Measurements from ENCODE around the gene SMIM23. TPM values are rescaled to one million over a fixed set of nuclear protein-coding genes. Genes with fewer than 3 reads are reported as not detected.
"Not testable (repeated sequence)": the region's sequence is repeated elsewhere in the genome, so short reads cannot be mapped to it uniquely, and the experiment has no call there.

Gene SMIM23
- total RNA-seq, 1 donor from 2014 or later, result not detected

GRCh38 chr5:171757853-171758535, 27.6 kb upstream of the SMIM23 start:
- intact Hi-C loops (cut with micrococcal nuclease), result no loop called here
- DNase-seq (ENCODE audit: low spot score), result no peak
- Mint-ChIP-seq H3K27me3 (ENCODE audit: insufficient read depth) (peaks cover 2% of the 10 kb centered on the region), H3K4me3 (no peak overlapping the region), H3K36me3 (ENCODE audit: low read depth) (no peaks in the 10 kb centered on the region), H3K4me1 (ENCODE audit: low read depth) (no peaks in the 10 kb centered on the region), H3K9me3 (no peaks in the 10 kb centered on the region), H3K27ac (no peak overlapping the region)

GRCh38 chr5:171759777-171760176, 25.8 kb upstream of the SMIM23 start:
- Mint-ChIP-seq H3K4me1 (ENCODE audit: low read depth) (no peaks in the 10 kb centered on the region), H3K4me3 (no peak overlapping the region), H3K36me3 (ENCODE audit: low read depth) (no peaks in the 10 kb centered on the region), H3K27ac (no peak overlapping the region), H3K9me3 (no peaks in the 10 kb centered on the region), H3K27me3 (ENCODE audit: insufficient read depth) (peaks cover 2% of the 10 kb centered on the region)
- DNase-seq (ENCODE audit: low spot score), result no peak
- intact Hi-C loops (cut with micrococcal nuclease), result no loop called here

GRCh38 chr5:171762021-171762608, 23.5 kb upstream of the SMIM23 start:
- H3K36me3 Mint-ChIP-seq (ENCODE audit: low read depth), result no peaks in the 10 kb centered on the region
- H3K9me3 Mint-ChIP-seq, result peaks cover 4% of the 10 kb centered on the region
- intact Hi-C loops (cut with micrococcal nuclease), result no loop called here
- no peak overlapping the region for H3K27ac Mint-ChIP-seq
- H3K27me3 Mint-ChIP-seq (ENCODE audit: insufficient read depth), result peaks cover 2% of the 10 kb centered on the region
- H3K4me1 Mint-ChIP-seq (ENCODE audit: low read depth), result no peaks in the 10 kb centered on the region
- DNase-seq (ENCODE audit: low spot score), result no peak
- H3K4me3 Mint-ChIP-seq, result no peak overlapping the region

- peaks cover 2% of the 10 kb centered on the region for H3K27me3 Mint-ChIP-seq (ENCODE audit: insufficient read depth)
- H3K4me3 Mint-ChIP-seq, result no peak overlapping the region
- no peak overlapping the region for H3K27ac Mint-ChIP-seq
- H3K9me3 Mint-ChIP-seq, result peaks cover 10% of the 10 kb centered on the region
- intact Hi-C loops (cut with micrococcal nuclease), result no loop called here
- no peaks in the 10 kb centered on the region for H3K36me3 Mint-ChIP-seq (ENCODE audit: low read depth)
- no peak for DNase-seq (ENCODE audit: low spot score)
- H3K4me1 Mint-ChIP-seq (ENCODE audit: low read depth), result no peaks in the 10 kb centered on the region
These were observed 22.7 kb upstream of the SMIM23 start for GRCh38 chr5:171762903-171763302.

GRCh38 chr5:171764265-171764664, 21.4 kb upstream of the SMIM23 start:
- DNase-seq (ENCODE audit: low spot score), result no peak
- peaks cover 10% of the 10 kb centered on the region for H3K9me3 Mint-ChIP-seq
- H3K4me1 Mint-ChIP-seq (ENCODE audit: low read depth), result no peaks in the 10 kb centered on the region
- no peak overlapping the region for H3K4me3 Mint-ChIP-seq
- peaks cover 2% of the 10 kb centered on the region for H3K27me3 Mint-ChIP-seq (ENCODE audit: insufficient read depth)
- intact Hi-C loops (cut with micrococcal nuclease), result no loop called here
- no peaks in the 10 kb centered on the region for H3K36me3 Mint-ChIP-seq (ENCODE audit: low read depth)
- no peak overlapping the region for H3K27ac Mint-ChIP-seq

GRCh38 chr5:171766875-171767274, 18.7 kb upstream of the SMIM23 start:
- H3K36me3 Mint-ChIP-seq (ENCODE audit: low read depth), result no peaks in the 10 kb centered on the region

GRCh38 chr5:171770153-171770552, 15.5 kb upstream of the SMIM23 start:
- Mint-ChIP-seq H3K9me3 (peaks cover 10% of the 10 kb centered on the region), H3K4me3 (no peak overlapping the region), H3K36me3 (ENCODE audit: low read depth) (no peaks in the 10 kb centered on the region), H3K4me1 (ENCODE audit: low read depth) (no peaks in the 10 kb centered on the region), H3K27ac (no peak overlapping the region), H3K27me3 (ENCODE audit: insufficient read depth) (peaks cover 2% of the 10 kb centered on the region)
- intact Hi-C loops (cut with micrococcal nuclease), result no loop called here
- no peak for DNase-seq (ENCODE audit: low spot score)

More at GRCh38 chr5:171766875-171767274, 18.7 kb upstream of the SMIM23 start:
- Mint-ChIP-seq H3K27me3 (ENCODE audit: insufficient read depth) (peaks cover 2% of the 10 kb centered on the region), H3K4me3 (no peak overlapping the region), H3K27ac (no peak overlapping the region), H3K4me1 (ENCODE audit: low read depth) (no peaks in the 10 kb centered on the region), H3K9me3 (peaks cover 10% of the 10 kb centered on the region)
- intact Hi-C loops (cut with micrococcal nuclease), result no loop called here
- no peak for DNase-seq (ENCODE audit: low spot score)

GRCh38 chr5:171771856-171772255, 13.8 kb upstream of the SMIM23 start:
- intact Hi-C loops (cut with micrococcal nuclease), result no loop called here
- DNase-seq (ENCODE audit: low spot score), result no peak
- Mint-ChIP-seq H3K27me3 (ENCODE audit: insufficient read depth) (no peaks in the 10 kb centered on the region), H3K9me3 (peaks cover 8% of the 10 kb centered on the region), H3K4me1 (ENCODE audit: low read depth) (no peaks in the 10 kb centered on the region), H3K27ac (no peak overlapping the region), H3K4me3 (no peak overlapping the region), H3K36me3 (ENCODE audit: low read depth) (no peaks in the 10 kb centered on the region)

GRCh38 chr5:171773106-171773505, 12.5 kb upstream of the SMIM23 start:
- Mint-ChIP-seq H3K4me1 (ENCODE audit: low read depth) (no peaks in the 10 kb centered on the region), H3K36me3 (ENCODE audit: low read depth) (no peaks in the 10 kb centered on the region), H3K9me3 (no peaks in the 10 kb centered on the region), H3K4me3 (no peak overlapping the region), H3K27ac (no peak overlapping the region), H3K27me3 (ENCODE audit: insufficient read depth) (no peaks in the 10 kb centered on the region)
- DNase-seq (ENCODE audit: low spot score), result no peak
- intact Hi-C loops (cut with micrococcal nuclease), result no loop called here

- Mint-ChIP-seq H3K4me3 (no peak overlapping the region), H3K36me3 (ENCODE audit: low read depth) (no peaks in the 10 kb centered on the region), H3K27me3 (ENCODE audit: insufficient read depth) (no peaks in the 10 kb centered on the region), H3K9me3 (no peaks in the 10 kb centered on the region), H3K4me1 (ENCODE audit: low read depth) (no peaks in the 10 kb centered on the region), H3K27ac (no peak overlapping the region)
- DNase-seq (ENCODE audit: low spot score), result no peak
- intact Hi-C loops (cut with micrococcal nuclease), result no loop called here
These were observed 11.2 kb upstream of the SMIM23 start for GRCh38 chr5:171774418-171774817.

GRCh38 chr5:171776213-171776612, 9.4 kb upstream of the SMIM23 start:
- no peak for DNase-seq (ENCODE audit: low spot score)
- H3K36me3 Mint-ChIP-seq (ENCODE audit: low read depth), result no peaks in the 10 kb centered on the region

GRCh38 chr5:171776770-171777759, 8.6 kb upstream of the SMIM23 start:
- H3K27ac Mint-ChIP-seq, result no peak overlapping the region
- H3K9me3 Mint-ChIP-seq, result no peaks in the 10 kb centered on the region
- H3K4me3 Mint-ChIP-seq, result no peak overlapping the region
- no peaks in the 10 kb centered on the region for H3K27me3 Mint-ChIP-seq (ENCODE audit: insufficient read depth)
- no peaks in the 10 kb centered on the region for H3K36me3 Mint-ChIP-seq (ENCODE audit: low read depth)
- intact Hi-C loops (cut with micrococcal nuclease), result no loop called here
- H3K4me1 Mint-ChIP-seq (ENCODE audit: low read depth), result no peaks in the 10 kb centered on the region
- no peak for DNase-seq (ENCODE audit: low spot score)

More at GRCh38 chr5:171776213-171776612, 9.4 kb upstream of the SMIM23 start:
- H3K4me3 Mint-ChIP-seq, result no peak overlapping the region
- no peaks in the 10 kb centered on the region for H3K27me3 Mint-ChIP-seq (ENCODE audit: insufficient read depth)
- no peaks in the 10 kb centered on the region for H3K9me3 Mint-ChIP-seq
- intact Hi-C loops (cut with micrococcal nuclease), result no loop called here
- H3K4me1 Mint-ChIP-seq (ENCODE audit: low read depth), result no peaks in the 10 kb centered on the region
- no peak overlapping the region for H3K27ac Mint-ChIP-seq

- not testable (repeated sequence) for H3K27me3 Mint-ChIP-seq (ENCODE audit: insufficient read depth); H3K27ac Mint-ChIP-seq; H3K4me3 Mint-ChIP-seq; H3K36me3 Mint-ChIP-seq (ENCODE audit: low read depth); H3K4me1 Mint-ChIP-seq (ENCODE audit: low read depth); DNase-seq (ENCODE audit: low spot score); H3K9me3 Mint-ChIP-seq
- intact Hi-C loops (cut with micrococcal nuclease), result loop anchor here (5.0 kb wide), 1 partner anchor 74 kb away; no protein-coding TSS in a partner anchor
These were observed 3.9 kb upstream of the SMIM23 start for GRCh38 chr5:171781744-171782143.
